Measurements from ENCODE around the gene GUCA1A.

GUCA1A gene

DNA sequence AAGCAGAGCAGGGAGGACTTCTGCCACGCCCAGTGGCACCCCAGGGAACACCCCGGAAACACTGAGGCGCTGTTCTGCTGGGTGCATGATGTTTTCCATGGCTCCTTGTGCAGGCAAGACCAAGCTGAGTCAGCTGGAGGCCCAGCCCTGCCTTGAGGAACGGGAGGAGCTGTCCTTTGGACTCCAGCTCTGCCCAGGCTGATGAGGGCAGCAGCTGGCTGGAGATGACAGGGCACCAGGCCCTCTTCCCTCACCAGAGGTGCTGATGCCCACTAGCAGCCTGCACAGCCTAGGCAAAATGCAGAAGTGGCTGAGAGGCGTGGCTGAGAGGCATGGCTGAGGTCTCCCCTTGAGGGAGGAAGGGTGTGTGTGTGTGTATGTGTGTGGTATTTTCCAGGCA is 33.1 kb upstream of the GUCA1A start:
- H4K20me1 ChIP-seq (ENCODE audit: insufficient read depth, low read length, poor library complexity, severe bottlenecking): no peaks in the 10 kb centered on the region
- H3K9ac ChIP-seq (ENCODE audit: low read depth, low read length, poor library complexity, severe bottlenecking): no peak overlapping the region
- H3K9me3 ChIP-seq (ENCODE audit: insufficient read depth, low read depth, low read length): no peaks in the 10 kb centered on the region
- H3K4me2 ChIP-seq (ENCODE audit: low read depth, low read length, poor library complexity, severe bottlenecking): no peak overlapping the region
- H2AFZ ChIP-seq (ENCODE audit: low read length): no peak overlapping the region
- no peaks in the 10 kb centered on the region for H3K79me2 ChIP-seq (ENCODE audit: insufficient read depth, low read length)
- no peaks in the 10 kb centered on the region for H3K36me3 ChIP-seq (ENCODE audit: insufficient read depth, low read length)
- no peaks in the 10 kb centered on the region for H3K9me2 ChIP-seq (replicated peaks; ENCODE audit: low read depth, low read length)
- H3F3A ChIP-seq (ENCODE audit: low read depth): no peaks in the 10 kb centered on the region
- no peak for TF ChIP-seq EZH2phosphoT487 (IDR thresholded peaks at IDR 0.05; ENCODE audit: borderline replicate concordance)
- TF ChIP-seq, protein P1, sequence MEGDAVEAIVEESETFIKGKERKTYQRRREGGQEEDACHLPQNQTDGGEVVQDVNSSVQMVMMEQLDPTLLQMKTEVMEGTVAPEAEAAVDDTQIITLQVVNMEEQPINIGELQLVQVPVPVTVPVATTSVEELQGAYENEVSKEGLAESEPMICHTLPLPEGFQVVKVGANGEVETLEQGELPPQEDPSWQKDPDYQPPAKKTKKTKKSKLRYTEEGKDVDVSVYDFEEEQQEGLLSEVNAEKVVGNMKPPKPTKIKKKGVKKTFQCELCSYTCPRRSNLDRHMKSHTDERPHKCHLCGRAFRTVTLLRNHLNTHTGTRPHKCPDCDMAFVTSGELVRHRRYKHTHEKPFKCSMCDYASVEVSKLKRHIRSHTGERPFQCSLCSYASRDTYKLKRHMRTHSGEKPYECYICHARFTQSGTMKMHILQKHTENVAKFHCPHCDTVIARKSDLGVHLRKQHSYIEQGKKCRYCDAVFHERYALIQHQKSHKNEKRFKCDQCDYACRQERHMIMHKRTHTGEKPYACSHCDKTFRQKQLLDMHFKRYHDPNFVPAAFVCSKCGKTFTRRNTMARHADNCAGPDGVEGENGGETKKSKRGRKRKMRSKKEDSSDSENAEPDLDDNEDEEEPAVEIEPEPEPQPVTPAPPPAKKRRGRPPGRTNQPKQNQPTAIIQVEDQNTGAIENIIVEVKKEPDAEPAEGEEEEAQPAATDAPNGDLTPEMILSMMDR (conservative IDR thresholded peaks at IDR 0.05; ENCODE audit: low read length): no peak
- no peaks in the 10 kb centered on the region for H3K4me1 ChIP-seq (ENCODE audit: insufficient read depth, low read length, poor library complexity, severe bottlenecking)
- H3K27me3 ChIP-seq (ENCODE audit: insufficient read depth, low read length, poor library complexity, severe bottlenecking): no peaks in the 10 kb centered on the region
- H3K4me3 ChIP-seq (ENCODE audit: low read length, poor library complexity, severe bottlenecking): no peak overlapping the region

DNA sequence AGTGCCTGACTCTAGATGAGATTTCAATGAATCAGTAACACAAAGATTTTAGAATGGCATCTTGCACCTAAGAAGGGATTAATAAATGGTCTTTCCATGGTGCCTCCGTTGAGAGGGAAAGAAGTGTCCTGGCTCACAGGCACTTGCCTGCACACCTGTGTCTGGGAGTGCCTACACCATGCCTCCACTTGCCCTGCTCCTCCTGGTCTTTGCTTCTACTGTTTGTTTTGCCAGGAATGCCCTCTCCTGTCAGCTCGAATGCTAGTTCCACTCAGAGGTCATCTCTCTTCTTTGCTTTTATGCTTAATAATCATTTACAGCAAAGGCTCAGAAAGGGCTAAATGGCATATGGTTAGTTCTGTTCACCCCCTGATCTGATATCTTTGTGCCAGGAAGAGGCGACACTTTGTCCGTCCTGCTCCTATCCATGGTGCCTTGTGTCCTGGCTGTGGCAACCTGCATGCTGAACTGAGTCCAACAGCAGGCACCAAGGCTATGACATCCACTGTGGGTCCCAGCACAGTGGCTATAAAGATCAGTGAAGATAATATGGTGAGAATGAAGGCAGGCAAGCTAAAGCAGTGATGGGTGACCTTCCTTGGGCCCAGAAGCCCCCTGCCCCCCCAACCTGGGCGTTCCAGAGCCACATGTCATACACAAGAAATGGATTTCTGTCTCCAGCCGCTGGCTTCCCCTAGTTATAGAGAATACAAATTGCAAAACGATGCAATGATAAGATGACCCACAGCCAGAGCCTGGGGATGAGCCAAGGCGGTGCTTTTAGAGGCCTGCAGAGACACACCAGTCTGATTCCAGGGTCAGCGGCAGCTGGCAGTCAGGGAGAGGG is 32.2 kb upstream of the GUCA1A start:
- Histone ChIP-seq H3F3A (ENCODE audit: low read depth) (no peaks in the 10 kb centered on the region), H3K4me2 (ENCODE audit: low read depth, low read length, poor library complexity, severe bottlenecking) (no peak overlapping the region), H3K79me2 (ENCODE audit: insufficient read depth, low read length) (no peaks in the 10 kb centered on the region), H4K20me1 (ENCODE audit: insufficient read depth, low read length, poor library complexity, severe bottlenecking) (no peaks in the 10 kb centered on the region), H3K9me2 (replicated peaks; ENCODE audit: low read depth, low read length) (no peaks in the 10 kb centered on the region), H3K9me3 (ENCODE audit: insufficient read depth, low read depth, low read length) (no peaks in the 10 kb centered on the region), H3K4me1 (ENCODE audit: insufficient read depth, low read length, poor library complexity, severe bottlenecking) (no peaks in the 10 kb centered on the region), H3K27me3 (ENCODE audit: insufficient read depth, low read length, poor library complexity, severe bottlenecking) (no peaks in the 10 kb centered on the region), H2AFZ (ENCODE audit: low read length) (no peak overlapping the region), H3K9ac (ENCODE audit: low read depth, low read length, poor library complexity, severe bottlenecking) (no peak overlapping the region), H3K4me3 (ENCODE audit: low read length, poor library complexity, severe bottlenecking) (no peak overlapping the region), H3K36me3 (ENCODE audit: insufficient read depth, low read length) (no peaks in the 10 kb centered on the region)
- TF ChIP-seq, protein P1 (conservative IDR thresholded peaks at IDR 0.05; ENCODE audit: low read length): no peak
- TF ChIP-seq EZH2phosphoT487 (IDR thresholded peaks at IDR 0.05; ENCODE audit: borderline replicate concordance): no peak

DNA sequence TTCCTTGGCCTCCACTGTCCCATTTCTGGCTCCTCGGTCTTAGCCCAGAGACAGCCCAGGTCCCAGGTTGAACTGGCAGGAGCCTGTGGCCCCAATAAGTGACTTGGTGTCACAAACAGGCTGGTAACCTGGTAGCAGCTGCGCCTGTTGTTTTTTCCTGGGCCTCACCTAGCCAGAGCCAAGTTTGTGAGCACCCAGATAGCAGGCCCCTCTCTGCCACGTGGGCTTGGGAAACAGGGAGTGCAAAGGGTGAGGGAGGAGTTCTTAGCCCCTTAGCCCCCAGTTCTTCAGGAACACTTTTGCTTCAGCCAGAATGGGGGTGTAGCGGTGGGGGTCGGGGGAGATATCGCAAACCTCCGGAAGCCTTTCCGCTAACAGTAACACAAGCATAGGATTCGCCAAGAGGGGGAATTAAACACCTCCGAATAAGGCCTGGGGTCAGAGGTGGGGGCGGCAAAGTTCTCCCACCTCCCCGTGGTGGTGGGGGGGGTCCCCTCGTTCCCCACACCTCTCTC is 31.5 kb upstream of the GUCA1A start:
- Histone ChIP-seq H3K4me2 (ENCODE audit: low read depth, low read length, poor library complexity, severe bottlenecking) (no peak overlapping the region), H3K9me2 (replicated peaks; ENCODE audit: low read depth, low read length) (no peaks in the 10 kb centered on the region), H4K20me1 (ENCODE audit: insufficient read depth, low read length, poor library complexity, severe bottlenecking) (no peaks in the 10 kb centered on the region), H3K9me3 (ENCODE audit: insufficient read depth, low read depth, low read length) (no peaks in the 10 kb centered on the region), H3K27me3 (ENCODE audit: insufficient read depth, low read length, poor library complexity, severe bottlenecking) (no peaks in the 10 kb centered on the region), H3K36me3 (ENCODE audit: insufficient read depth, low read length) (no peaks in the 10 kb centered on the region), H3K9ac (ENCODE audit: low read depth, low read length, poor library complexity, severe bottlenecking) (no peak overlapping the region), H3F3A (ENCODE audit: low read depth) (no peaks in the 10 kb centered on the region), H2AFZ (ENCODE audit: low read length) (no peak overlapping the region), H3K4me1 (ENCODE audit: insufficient read depth, low read length, poor library complexity, severe bottlenecking) (no peaks in the 10 kb centered on the region), H3K4me3 (ENCODE audit: low read length, poor library complexity, severe bottlenecking) (no peak overlapping the region), H3K79me2 (ENCODE audit: insufficient read depth, low read length) (no peaks in the 10 kb centered on the region)
- TF ChIP-seq, protein P1 (conservative IDR thresholded peaks at IDR 0.05; ENCODE audit: low read length): no peak
- no peak for TF ChIP-seq EZH2phosphoT487 (IDR thresholded peaks at IDR 0.05; ENCODE audit: borderline replicate concordance)
